Activated CD4-positive, CD25-positive, alpha-beta regulatory T cell treated with anti-CD3 and anti-CD28 coated beads, Interleukin-2, amount 50 U/mL, for 24 hours (primary cell): Measurements from ENCODE around the gene KCNIP4.
"Not testable (repeated sequence)": the region's sequence is repeated elsewhere in the genome, so short reads cannot be mapped to it uniquely, and the experiment has no call there.

Experiments
- ATAC-seq, 2 donors: fragments of 150-1000 bp; cut with Tn5 transposase; one replicate each; pipeline ENCODE4 v1.10.0; 2021; ENCODE audit warnings: mild to moderate bottlenecking in 1 of 2, moderate library complexity in 1 of 2

The KCNIP4 gene

GRCh38 chr4:20829617-20830357 lies 1118.8 kb downstream of the KCNIP4 start:
- ATAC-seq: no peak

- no peak for ATAC-seq
These were observed 1123.1 kb downstream of the KCNIP4 start for GRCh38 chr4:20825505-20825904.

- ATAC-seq: no peak
These were observed 1132.3 kb downstream of the KCNIP4 start for GRCh38 chr4:20816287-20816686.

GRCh38 chr4:20813700-20814099 lies 1134.9 kb downstream of the KCNIP4 start:
- no peak for ATAC-seq

DNA sequence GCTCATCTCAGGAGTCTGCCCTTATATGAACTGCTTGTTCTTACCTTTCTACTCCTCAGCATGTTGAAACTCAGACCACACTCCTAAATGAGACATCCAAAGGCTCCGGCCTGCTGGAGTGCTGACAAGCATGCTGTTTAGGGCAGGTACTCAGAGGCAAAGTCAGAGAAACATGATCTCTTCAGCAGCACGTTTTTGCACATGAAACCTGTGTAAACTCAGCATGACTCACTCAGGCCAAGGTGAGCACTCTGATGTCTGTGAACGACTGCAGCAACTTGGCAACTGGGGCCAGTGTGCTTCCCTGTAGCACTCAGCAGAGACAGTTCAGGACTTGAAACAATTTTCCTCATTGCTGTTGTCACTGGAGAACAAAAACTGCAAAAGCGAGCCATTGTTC lies 1138.8 kb downstream of the KCNIP4 start:
- ATAC-seq: no peak

DNA sequence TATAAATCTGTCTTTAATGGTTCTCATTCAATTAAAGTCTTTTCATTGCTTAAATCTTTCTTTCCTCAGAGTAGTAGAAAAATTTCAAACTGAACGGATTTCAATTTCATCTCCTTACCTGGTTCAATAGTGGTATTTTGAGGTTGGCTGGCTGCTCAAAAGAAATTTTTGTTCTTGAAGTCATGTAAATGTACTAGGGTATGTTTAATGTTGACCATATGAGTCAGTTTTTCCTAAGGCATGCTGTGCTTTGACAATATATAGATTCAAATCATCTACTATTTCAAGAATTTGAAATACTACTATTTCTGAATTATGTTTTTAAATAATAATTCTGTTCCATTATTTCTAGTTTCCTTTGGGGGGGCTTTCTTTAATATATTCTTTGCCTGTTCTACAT lies 1142.9 kb downstream of the KCNIP4 start:
- no peak for ATAC-seq

DNA sequence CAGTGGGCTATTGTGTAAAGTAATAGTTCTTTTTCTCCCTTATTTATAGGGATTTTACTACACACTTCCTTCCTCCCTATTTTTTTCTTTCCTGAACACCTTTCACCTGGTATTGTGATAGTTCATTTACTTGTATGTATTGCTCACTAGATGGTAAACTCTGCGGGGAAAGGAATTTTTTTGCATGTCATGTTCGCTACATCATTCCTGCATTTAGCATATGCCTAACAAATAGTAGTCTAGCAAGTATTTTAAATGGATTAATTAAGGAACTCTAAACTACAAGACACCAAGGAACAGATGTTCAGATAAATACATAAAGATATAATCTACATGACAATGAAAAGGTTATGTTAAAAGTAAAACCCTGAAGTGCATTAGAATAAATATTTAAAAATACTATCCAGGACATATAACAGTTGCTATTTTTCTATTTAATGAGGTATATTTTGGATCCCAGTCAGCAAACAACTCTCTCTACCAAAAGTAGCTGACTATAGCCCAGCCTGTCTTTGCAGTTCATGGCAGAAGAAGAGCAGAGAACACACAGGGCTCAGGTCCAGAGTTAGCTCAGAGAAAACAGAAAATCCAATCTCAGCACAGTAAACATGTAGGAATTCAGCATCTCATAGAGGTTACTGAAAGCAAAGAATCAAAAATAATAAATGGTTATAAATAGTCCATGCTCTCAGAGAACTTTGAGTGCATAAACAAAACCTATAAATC lies 1160.5 kb downstream of the KCNIP4 start:
- no peak for ATAC-seq

DNA sequence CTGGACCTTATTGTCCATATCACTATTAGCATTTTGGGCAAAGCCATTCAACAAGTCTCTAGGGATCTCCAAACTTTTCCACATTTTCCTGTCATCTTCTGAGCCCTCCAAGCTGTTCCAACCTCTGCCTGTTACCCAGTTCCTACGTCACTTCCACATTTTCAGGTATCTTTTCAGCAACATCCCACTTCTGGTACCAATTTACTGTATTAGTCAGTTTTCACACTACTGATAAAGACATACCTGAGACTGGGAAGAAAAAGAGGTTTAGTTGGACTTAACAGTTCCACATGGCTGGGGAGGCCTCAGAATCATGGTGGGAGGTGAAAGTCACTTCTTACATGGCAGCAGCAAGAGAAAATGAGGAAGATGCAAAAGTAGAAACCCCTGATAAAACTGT lies 1165.4 kb downstream of the KCNIP4 start:
- not testable (repeated sequence) for ATAC-seq

DNA sequence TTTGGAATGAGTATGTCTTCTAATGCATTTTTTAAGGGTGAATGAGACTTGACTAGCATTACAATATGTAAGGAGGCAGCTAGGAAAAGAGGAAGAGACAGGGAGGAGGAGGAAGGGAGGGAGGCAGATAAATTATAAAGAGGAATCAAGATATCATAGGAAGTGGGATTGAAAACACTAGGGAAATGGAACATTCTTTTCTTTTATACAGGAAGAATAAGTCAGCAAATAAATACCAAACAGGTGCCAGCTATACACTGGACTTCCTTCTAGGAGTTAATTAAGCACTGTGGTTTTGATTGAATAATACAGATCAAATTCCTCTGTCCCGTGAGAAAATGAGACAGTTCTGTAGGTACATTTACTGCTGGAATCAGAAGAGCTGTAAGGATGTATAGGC lies 1169.7 kb downstream of the KCNIP4 start:
- ATAC-seq: no peak

- no peak for ATAC-seq
These were observed 1175.2 kb downstream of the KCNIP4 start for GRCh38 chr4:20773144-20773997.

DNA sequence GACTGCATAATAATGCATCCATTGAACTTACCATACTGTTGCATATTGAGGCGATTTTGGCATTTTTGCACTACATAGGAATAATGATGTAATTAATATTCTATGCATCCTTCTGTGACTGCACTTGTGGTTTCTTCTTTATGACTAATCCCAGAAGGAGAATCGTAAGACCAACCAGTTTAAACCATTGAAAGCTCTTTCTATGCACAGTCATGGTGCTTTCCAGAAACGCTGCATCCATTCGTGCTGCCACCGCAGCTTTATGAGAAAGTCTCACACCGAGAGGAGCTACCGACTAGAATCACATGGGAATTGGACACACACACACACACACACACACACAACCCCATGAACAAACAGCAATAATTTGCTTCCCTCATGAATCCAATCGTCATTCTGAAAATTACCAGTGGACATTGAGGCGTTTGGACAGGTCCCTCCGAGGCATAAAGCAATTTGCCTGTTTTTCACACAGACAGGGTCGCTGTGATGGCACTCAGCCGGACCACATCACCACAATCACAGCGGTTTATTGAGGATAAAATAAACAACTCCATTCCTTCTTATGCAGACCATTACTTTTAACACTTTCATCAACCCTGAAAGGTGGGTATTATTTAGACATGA lies 1184.1 kb downstream of the KCNIP4 start:
- ATAC-seq: no peak

DNA sequence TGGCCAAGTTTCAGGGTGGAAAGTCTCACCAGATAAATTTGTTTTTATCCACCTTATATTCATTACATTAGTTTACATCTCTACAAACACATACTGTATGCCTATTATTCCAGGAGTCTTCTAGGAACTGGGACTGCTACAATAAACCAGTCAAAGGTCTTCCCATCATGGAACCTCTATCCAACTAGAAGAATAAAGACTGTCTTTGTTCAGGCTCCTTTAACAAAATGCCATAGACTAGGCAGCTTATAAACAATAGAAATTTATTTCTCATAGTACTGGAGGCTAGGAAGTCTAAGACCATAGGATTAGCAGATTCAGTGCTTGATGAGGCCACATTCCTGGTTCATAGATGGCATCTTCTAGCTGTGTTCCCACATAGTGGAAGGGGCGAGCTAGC lies 1186.7 kb downstream of the KCNIP4 start:
- no peak for ATAC-seq

- no peak for ATAC-seq
These were observed 1187.2 kb downstream of the KCNIP4 start for GRCh38 chr4:20761382-20761781.

- no peak for ATAC-seq
These were observed 1188.5 kb downstream of the KCNIP4 start for GRCh38 chr4:20760053-20760452.

DNA sequence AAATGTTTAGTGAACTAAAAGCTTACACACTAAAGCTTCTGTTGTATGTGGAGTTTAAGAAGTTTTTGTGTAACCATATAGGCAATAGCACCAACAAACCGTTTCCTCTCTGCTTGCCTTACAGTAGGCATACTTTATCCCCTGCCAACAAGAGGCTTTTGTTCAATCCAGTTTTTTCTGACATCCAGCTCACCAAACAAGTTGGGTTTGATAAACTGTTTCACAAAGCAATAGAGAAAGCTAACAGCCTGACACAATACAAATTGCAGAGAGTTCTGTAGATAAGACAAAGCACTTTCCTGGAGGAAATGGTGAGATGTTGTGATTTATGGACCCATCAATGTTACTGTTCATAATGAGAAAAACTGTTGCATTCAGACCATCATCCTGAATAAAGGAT lies 1194.5 kb downstream of the KCNIP4 start:
- ATAC-seq: no peak

- no peak for ATAC-seq
These were observed 1195.9 kb downstream of the KCNIP4 start for GRCh38 chr4:20752641-20753040.

- ATAC-seq: not testable (repeated sequence)
These were observed 1202.6 kb downstream of the KCNIP4 start for GRCh38 chr4:20746000-20746399.

GRCh38 chr4:20735931-20736330 lies 1212.6 kb downstream of the KCNIP4 start:
- no peak for ATAC-seq

GRCh38 chr4:20724915-20725314 lies 1223.7 kb downstream of the KCNIP4 start:
- ATAC-seq: no peak

DNA sequence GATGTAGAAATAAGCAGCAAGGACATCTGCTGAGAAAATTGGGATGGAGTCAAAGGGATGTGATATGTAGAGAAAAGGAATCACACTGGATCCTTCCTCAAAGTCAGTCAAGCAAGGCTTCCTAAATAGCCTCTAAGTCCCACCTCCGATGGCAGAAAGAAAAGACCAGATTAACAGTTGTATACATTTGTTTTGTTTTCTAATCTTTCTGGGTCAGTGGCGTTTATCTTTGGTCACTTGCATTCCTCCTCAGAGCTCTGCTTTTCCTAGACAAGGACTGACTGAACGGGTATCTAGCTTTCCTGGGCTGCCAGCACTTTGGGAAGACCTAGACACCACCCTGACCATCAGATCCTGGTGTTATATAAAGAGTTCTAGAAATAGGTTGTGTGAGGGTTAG lies 1225.1 kb downstream of the KCNIP4 start:
- ATAC-seq: no peak

DNA sequence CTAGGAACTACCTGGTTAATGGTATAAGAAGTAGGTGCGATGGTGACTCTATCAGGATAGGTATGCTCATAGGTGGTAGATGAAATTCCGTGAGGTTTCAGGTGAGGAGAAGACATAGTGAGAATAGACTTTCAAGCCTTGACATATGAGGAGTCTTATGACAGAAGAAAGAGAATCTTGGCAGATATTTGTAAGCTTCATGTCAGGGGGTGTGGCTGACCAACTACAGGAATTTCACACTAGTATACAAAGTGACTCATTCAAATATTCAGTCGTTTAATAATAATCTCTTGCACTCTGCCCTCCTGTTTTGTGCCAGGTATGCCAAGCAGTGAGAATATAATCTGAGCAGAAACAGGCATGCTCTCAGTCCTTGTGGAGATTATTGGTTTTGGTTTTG lies 1225.6 kb downstream of the KCNIP4 start:
- ATAC-seq: no peak

- ATAC-seq: no peak
These were observed 1237.2 kb downstream of the KCNIP4 start for GRCh38 chr4:20711335-20711734.
